HG03135 (cell line): ENCODE data around the gene THSD4.

Experiments
- ATAC-seq: cut with Tn5 transposase; IDR thresholded peaks from one replicate; pipeline ENCODE4 v1.9.1; 2021; ENCODE audit warnings: mild to moderate bottlenecking, moderate library complexity; ENCODE audit not compliant: unreplicated experiment

Gene THSD4

GRCh38 chr15:71730277-71731144, 615.2 kb downstream of the THSD4 start:
- ATAC-seq = no peak

- ATAC-seq = no peak
These were observed 617.4 kb downstream of the THSD4 start for GRCh38 chr15:71732636-71733035.

DNA sequence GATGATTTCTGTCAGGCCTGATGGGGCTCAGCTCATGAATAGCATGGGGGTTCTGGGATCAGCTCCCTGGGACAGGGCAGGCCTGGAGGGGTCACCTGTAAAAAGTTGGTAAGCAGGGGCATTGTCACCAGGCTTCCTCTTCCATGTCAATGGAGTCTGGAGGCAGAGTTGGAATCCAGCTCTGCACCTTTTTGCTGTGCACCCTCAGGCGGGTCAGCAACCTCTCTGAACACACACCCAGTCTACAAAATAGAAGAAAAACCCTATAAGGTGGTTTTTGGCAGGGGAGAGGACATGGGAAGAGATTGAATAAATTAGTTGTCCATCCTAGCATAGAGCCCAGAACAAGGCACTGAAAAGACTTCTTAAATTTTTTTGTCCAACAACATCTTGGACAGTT, 617.9 kb downstream of the THSD4 start:
- ATAC-seq = no peak

GRCh38 chr15:71734709-71735384, 619.6 kb downstream of the THSD4 start:
- ATAC-seq = no peak

DNA sequence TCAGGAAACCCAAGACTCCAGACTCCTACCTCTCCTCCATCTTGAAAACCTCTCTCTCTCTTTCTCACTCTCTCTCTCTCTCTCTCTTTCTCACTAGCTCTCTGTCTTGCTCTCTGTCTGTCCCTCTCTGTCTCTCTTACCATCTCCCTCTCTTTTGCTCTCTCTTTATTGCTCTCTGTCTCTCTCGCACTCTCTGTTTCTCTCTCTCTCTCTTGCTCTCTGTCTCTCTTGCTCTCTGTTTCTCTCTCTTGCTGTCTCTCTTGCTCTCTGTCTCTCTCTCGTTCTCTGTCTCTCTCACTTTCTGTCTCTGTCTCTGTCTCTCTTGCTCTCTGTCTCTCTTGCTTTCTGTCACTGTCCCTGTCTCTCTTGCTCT, 620.1 kb downstream of the THSD4 start:
- ATAC-seq = no peak

GRCh38 chr15:71736286-71736947, 621.1 kb downstream of the THSD4 start:
- ATAC-seq = no peak

DNA sequence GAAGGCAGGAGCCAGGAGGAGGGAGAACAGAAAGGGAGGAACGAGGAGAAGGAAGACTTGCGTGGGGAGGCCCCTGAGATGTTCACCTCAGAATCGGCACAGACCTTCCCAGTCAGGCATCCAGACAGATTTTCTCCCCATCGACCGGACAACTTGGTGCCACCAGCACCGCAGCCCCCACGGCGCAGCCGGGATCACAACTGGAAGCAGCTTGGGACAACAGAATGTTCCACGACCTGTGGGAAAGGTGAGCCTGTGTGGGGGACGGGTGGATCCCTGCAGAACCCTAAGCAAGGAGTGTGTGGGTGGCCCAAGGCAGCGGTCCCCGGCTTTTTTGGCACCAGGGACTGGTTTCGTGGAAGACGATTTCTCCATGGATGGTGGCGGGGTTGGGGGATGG, 622.5 kb downstream of the THSD4 start:
- no peak for ATAC-seq

GRCh38 chr15:71739355-71739754, 624.1 kb downstream of the THSD4 start:
- no peak for ATAC-seq

GRCh38 chr15:71742964-71743363, 627.7 kb downstream of the THSD4 start:
- no peak for ATAC-seq

DNA sequence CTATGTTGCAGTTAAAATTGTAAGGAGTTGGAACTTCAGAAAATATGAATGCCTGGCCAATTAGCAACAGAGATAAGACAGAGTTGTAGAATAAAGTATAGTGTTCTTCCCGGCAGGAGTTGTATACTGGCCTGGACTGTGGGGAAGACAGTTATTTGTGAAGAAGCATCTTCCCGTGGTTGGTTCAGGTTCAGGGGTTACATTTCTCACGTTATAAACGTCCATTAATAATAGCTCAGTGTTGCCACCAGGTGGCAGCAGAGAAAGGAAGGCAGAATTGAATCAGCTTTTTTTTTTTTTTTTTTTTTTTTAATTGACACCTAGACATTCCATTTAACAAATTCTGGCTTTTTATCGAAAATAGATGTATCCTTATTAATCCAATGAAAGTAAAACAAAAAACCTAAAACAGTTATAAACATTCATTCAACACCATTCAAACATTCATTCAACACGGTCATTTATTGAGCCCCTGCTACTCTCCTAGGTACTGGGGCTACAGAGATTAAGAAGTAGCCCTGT, 628.7 kb downstream of the THSD4 start:
- ATAC-seq = no peak

DNA sequence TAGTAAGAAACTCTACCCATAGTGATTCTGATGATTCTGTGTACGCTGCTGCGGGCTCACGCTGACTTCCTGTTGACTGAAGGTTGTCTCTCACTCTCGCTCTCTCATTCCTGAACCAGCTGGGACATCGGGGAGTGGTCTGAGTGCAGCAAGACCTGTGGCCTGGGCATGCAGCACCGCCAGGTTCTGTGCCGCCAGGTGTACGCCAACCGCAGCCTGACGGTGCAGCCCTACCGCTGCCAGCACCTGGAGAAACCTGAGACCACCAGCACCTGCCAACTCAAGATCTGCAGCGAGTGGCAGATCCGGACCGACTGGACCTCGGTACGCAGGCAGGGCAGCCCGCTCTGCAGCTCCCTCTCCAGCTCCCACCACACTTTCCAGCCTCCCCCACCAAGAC, 631.4 kb downstream of the THSD4 start:
- no peak for ATAC-seq

- ATAC-seq = no peak
These were observed 632.1 kb downstream of the THSD4 start for GRCh38 chr15:71747128-71748083.

- no peak for ATAC-seq
These were observed 633.0 kb downstream of the THSD4 start for GRCh38 chr15:71748293-71748718.

DNA sequence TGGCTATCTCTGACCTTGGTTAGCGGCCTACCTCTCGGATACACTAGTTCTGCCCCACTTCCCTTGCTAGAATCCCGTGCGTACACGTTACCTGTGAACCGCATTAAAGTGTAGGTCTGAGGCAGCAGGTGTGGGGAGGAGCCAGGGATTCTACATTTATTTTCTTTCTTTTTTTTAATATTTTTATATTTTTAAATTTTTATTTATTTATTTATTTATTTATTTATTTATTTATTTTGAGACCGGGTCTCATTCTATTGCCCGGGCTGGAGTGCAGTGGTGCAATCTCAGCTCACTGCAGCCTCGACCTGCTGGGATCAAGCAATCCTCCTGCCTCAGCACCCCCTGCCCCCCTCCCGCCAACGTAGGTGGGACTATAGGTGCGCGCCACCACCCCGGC, 634.2 kb downstream of the THSD4 start:
- no peak for ATAC-seq

- no peak for ATAC-seq
These were observed 636.9 kb downstream of the THSD4 start for GRCh38 chr15:71752128-71752527.

GRCh38 chr15:71752604-71753289, 637.5 kb downstream of the THSD4 start:
- no peak for ATAC-seq

GRCh38 chr15:71753346-71753745, 638.1 kb downstream of the THSD4 start:
- ATAC-seq = no peak

DNA sequence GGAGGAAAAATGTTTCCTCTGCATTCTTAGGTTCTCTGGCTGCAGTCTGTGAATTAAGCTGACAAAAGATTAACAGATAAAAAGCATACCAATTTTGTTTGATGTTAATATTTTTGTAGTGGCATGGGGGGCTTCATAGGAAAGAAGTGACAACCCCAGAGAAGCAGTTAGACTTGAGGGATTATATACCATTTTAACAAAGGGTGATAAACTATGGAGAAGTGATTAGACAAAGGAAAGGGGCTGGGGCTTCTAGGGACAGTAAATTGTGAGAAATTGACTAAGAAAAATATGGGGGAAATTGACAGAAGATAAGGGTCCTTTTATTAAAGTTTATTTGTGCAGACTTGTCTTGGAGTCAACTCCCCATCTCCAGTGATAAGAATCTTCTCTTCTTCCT, 639.4 kb downstream of the THSD4 start:
- ATAC-seq = no peak

DNA sequence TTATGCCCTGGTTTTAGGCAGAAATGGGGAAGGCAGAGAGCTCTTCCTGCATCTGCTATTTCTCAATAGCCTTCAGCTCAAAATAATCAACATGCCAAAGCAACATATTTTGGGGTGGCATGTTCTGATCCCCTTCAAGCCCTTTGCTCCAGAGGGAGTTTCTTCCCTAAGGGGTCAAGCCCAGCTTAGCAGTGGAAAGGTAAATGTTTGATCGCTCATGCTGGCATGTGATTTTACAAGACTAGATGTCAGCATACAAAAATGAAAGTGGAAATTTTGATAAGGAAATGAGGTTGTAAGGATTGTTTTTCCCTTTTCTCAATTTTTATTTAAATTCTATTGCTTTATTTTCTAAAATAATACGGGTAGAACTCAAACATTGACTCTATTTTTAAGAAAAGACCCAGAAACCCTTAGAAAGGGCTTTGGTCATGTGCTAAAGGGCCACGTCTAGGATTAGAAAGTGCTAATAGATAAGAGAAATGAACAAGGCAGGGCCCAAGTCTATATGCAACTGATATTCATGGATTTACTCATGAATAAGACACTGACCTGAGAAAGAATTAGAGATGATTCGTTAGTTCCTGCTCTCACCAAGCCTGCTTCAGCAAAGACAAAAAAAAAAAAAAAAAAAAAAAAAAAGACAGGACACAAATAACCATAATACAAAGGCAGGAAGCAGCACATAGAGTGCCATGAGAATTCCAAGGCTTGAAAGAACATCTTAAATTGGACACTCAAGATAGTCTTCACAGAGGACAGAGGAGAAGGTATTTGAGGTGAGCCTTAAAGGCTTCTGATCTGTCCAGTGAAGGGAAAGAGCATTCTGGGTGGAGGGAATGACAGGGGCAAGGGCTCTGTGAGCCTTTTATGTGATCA, 640.1 kb downstream of the THSD4 start:
- ATAC-seq = no peak
